ENCODE data around the gene DPPA2. TPM values are rescaled to one million over a fixed set of nuclear protein-coding genes. Genes with fewer than 3 reads are reported as not detected.

DPPA2 gene
- total RNA-seq, 2 donors from 2014 or later = not detected

- DNase-seq = peak; percentile 31
- Histone ChIP-seq H3K4me3 (no peak overlapping the region), H3K27me3 (no peaks in the 10 kb centered on the region), H3K27ac (no peak overlapping the region), H3K36me3 (no peaks in the 10 kb centered on the region), H3K9me3 (no peaks in the 10 kb centered on the region), H3K4me1 (no peaks in the 10 kb centered on the region), H3K9ac (ENCODE audit: low read depth in 2 of 2, low read length in 2 of 2) (no peak overlapping the region)
- intact Hi-C loops (cut with DNase I) = no loop called here
- TF ChIP-seq CTCF (IDR thresholded peaks at IDR 0.05) = peak; percentile 48
Observed at GRCh38 chr3:109275702-109276293, 40.5 kb downstream of the DPPA2 start.

- H3K4me1 ChIP-seq = no peaks in the 10 kb centered on the region
- intact Hi-C loops (cut with DNase I) = no loop called here
Observed at GRCh38 chr3:109270779-109271178, 45.5 kb downstream of the DPPA2 start.

GRCh38 chr3:109269577-109270275 lies 46.6 kb downstream of the DPPA2 start:
- intact Hi-C loops (cut with DNase I) = no loop called here
- Histone ChIP-seq H3K4me3 (no peak overlapping the region), H3K27me3 (no peaks in the 10 kb centered on the region), H3K36me3 (no peaks in the 10 kb centered on the region), H3K27ac (no peak overlapping the region), H3K9me3 (no peaks in the 10 kb centered on the region), H3K4me1 (no peaks in the 10 kb centered on the region), H3K9ac (ENCODE audit: low read depth in 2 of 2, low read length in 2 of 2) (no peak overlapping the region)
- no peak for TF ChIP-seq CTCF (IDR thresholded peaks at IDR 0.05)
- DNase-seq = no peak

More at GRCh38 chr3:109270779-109271178, 45.5 kb downstream of the DPPA2 start:
- H3K4me3 ChIP-seq = no peak overlapping the region
- H3K9me3 ChIP-seq = no peaks in the 10 kb centered on the region
- H3K27ac ChIP-seq = no peak overlapping the region
- H3K27me3 ChIP-seq = no peaks in the 10 kb centered on the region
- no peaks in the 10 kb centered on the region for H3K36me3 ChIP-seq
- H3K9ac ChIP-seq (ENCODE audit: low read depth in 2 of 2, low read length in 2 of 2) = no peak overlapping the region
- TF ChIP-seq CTCF (IDR thresholded peaks at IDR 0.05) = no peak
- DNase-seq = no peak

GRCh38 chr3:109268181-109268580 lies 48.1 kb downstream of the DPPA2 start:
- H3K4me1 ChIP-seq = no peaks in the 10 kb centered on the region
- no peaks in the 10 kb centered on the region for H3K36me3 ChIP-seq
- H3K27ac ChIP-seq = no peak overlapping the region
- DNase-seq = no peak
- TF ChIP-seq CTCF (IDR thresholded peaks at IDR 0.05) = no peak
- no peak overlapping the region for H3K4me3 ChIP-seq
- H3K9ac ChIP-seq (ENCODE audit: low read depth in 2 of 2, low read length in 2 of 2) = no peak overlapping the region
- no peaks in the 10 kb centered on the region for H3K9me3 ChIP-seq
- no peaks in the 10 kb centered on the region for H3K27me3 ChIP-seq
- intact Hi-C loops (cut with DNase I) = no loop called here

GRCh38 chr3:109265295-109265694 lies 51.0 kb downstream of the DPPA2 start:
- no peak overlapping the region for H3K4me3 ChIP-seq
- no peak overlapping the region for H3K27ac ChIP-seq
- TF ChIP-seq CTCF (IDR thresholded peaks at IDR 0.05) = no peak
- no peaks in the 10 kb centered on the region for H3K4me1 ChIP-seq
- H3K9ac ChIP-seq (ENCODE audit: low read depth in 2 of 2, low read length in 2 of 2) = no peak overlapping the region
- no peaks in the 10 kb centered on the region for H3K27me3 ChIP-seq
- no peak for DNase-seq
- H3K9me3 ChIP-seq = no peaks in the 10 kb centered on the region
- intact Hi-C loops (cut with DNase I) = no loop called here
- H3K36me3 ChIP-seq = no peaks in the 10 kb centered on the region

Data from colonic mucosa (tissue), 4 donors.